HG03103 (cell line): ENCODE measurements around the gene ARHGAP31.
"Not testable (repeated sequence)": the region's sequence is repeated elsewhere in the genome, so short reads cannot be mapped to it uniquely, and the experiment has no call there.

ENCODE experiments used
- ATAC-seq: cut with Tn5 transposase; IDR thresholded peaks from one replicate; pipeline ENCODE4 v1.9.1; 2021; ENCODE audit warnings: low read depth; ENCODE audit not compliant: unreplicated experiment

ARHGAP31 gene, protein sequence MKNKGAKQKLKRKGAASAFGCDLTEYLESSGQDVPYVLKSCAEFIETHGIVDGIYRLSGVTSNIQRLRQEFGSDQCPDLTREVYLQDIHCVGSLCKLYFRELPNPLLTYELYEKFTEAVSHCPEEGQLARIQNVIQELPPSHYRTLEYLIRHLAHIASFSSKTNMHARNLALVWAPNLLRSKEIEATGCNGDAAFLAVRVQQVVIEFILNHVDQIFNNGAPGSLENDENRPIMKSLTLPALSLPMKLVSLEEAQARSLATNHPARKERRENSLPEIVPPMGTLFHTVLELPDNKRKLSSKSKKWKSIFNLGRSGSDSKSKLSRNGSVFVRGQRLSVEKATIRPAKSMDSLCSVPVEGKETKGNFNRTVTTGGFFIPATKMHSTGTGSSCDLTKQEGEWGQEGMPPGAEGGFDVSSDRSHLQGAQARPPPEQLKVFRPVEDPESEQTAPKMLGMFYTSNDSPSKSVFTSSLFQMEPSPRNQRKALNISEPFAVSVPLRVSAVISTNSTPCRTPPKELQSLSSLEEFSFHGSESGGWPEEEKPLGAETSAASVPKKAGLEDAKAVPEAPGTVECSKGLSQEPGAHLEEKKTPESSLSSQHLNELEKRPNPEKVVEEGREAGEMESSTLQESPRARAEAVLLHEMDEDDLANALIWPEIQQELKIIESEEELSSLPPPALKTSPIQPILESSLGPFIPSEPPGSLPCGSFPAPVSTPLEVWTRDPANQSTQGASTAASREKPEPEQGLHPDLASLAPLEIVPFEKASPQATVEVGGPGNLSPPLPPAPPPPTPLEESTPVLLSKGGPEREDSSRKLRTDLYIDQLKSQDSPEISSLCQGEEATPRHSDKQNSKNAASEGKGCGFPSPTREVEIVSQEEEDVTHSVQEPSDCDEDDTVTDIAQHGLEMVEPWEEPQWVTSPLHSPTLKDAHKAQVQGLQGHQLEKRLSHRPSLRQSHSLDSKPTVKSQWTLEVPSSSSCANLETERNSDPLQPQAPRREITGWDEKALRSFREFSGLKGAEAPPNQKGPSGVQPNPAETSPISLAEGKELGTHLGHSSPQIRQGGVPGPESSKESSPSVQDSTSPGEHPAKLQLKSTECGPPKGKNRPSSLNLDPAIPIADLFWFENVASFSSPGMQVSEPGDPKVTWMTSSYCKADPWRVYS (N-terminal part only)

DNA sequence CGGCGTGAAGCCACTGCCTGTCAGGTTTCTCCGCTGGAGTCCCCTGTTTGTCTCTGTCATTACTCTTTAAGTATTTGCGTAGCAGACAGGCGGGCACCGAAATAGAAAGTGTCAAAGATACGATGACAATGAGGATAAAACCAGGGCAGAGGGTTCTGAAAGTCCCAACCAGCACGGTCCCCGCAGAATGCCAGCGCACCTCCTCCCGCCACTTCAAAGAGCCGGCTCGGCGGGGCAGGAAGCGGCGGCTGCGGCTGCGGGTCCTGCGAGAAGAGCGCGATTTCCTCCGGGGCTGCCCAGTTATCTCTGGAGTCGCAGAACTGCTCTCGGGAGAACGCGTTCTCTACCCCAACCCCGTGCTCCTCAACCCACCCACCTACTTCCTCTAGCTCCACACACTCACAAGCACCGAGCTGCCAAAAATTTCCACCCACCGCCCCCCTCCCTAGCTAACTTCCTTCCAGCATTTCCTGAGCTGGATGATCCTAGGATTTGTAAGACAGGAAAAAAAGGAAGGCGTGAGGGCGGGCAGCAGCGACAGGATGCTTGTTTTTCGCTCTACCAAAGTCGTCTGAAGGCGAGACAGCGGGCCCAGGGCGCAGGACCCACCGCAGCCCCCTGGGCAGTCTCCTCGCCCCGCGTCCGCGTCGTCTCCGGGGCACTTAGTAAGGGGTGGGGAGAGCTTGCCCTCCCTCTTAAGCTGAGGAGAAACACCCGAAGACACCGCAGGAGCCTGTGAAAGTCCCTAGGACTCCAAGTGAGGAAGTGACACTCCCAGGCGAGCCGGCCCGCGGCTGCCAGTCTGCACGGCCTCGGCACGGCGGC lies at the start of gene ARHGAP31:
TSS of gene ARHGAP31 (plus strand) at position 513 of the 825 bp plus-strand sequence. CDS start 522 bp downstream, outside the sequence.
- peak; percentile 49 for ATAC-seq

DNA sequence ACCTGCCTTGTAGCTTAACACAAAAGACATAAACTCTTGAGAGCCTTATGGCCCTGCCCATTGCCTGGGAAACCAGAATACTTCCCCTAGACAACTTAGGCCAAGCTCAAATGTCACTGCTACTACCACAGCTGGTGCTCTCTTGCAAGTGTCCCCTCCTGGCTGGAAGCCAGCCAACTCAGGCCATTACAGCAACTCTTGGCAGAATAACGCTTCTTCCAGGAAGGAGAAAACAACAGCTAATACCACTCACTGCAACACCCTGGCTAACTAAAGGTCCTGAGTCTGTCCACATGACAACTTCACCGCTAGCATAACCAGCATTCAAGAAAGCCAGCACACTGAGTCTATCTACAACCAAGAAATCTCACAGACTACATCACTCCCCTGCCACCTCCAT lies 48.4 kb upstream of the ARHGAP31 start:
- ATAC-seq = no peak

DNA sequence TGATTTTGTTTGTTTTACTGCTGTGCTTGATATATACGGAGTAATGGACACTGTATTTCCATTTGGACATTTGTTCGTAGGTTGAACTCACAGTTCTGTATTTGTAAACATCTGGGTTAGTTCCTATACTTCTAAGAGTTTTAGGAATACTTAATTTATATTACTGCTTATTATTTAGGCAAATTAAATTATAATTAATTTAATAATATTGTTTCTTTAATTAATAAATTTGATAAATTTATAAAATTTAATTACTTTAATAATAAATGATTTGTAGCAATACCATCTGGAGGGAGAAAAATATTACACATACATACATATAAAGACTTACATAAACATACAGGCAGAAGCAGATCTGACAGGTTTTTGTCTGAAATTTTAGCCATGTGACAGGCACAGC lies 39.0 kb upstream of the ARHGAP31 start:
- no peak for ATAC-seq

DNA sequence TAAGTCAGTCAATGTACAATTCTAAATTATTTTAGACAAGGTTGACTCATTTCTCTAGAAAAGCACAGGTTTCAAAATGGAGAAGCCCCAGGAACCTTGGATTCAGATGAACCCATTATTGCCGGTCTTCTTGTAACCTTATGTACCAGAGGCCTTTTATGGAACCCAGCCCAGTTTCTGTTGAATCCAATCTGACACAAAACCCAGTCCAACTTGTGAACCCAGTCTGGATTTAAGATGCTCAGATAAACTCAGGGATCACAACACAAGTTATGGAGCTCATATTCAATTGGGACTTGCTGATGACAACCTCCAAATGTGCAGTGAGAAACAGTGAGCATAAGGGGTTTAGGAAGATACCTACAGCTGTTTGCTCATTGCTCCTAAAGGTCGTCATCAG lies 37.1 kb upstream of the ARHGAP31 start:
- ATAC-seq = no peak

DNA sequence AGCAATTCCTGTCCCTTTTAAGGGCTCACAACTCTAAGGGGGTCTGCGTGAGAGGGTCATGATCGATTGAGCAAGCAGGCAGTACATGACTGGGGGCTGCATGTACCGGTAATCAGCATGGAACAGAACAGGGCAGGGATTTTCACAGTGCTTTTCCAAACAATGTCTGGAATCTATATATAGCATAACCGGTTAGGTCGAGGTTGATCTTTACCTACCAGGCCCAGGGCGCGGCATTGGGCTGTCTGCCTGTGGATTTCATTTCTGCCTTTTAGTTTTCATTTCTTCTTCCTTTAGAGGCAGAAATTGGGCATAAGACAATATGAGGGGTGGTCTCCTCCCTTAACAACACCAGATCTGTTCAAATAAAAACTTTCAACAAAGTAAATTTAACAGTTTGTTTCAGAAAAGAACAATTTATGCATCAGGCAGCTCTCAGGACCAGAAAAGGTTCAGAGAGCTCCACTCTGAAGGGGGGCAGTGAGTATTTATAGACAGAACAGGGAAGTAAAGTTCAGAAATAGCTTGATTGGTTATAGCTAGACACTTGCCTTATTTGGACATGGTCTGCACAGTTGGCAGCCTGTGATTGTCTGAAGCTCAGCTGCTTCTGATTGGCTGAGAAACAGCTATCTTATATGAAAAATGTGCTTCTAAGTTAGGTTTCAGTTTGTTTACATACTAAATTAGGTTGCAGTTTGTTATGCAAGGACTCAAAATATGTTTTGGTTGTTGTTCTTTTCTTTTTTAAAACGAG lies 36.4 kb upstream of the ARHGAP31 start:
- peak; percentile 61 for ATAC-seq

DNA sequence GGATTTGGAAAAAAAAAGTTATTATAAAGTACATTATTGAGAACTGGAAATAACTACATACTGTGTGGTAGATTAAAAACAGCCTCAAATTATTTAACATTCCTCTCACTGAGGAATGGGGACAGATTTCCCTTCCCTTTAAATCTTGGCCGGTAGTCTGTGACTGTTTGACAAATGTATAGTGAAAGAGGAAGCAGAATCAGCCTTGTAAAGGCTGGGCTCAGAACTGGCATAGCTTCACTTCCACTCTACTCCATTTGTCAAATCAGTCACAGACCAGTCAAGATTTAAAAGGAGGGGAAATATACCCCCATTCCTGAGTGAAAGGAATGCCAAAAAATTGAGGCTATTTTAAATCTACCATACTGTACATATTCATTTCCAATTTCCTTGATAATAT lies 35.3 kb upstream of the ARHGAP31 start:
- peak; percentile 80 for ATAC-seq

DNA sequence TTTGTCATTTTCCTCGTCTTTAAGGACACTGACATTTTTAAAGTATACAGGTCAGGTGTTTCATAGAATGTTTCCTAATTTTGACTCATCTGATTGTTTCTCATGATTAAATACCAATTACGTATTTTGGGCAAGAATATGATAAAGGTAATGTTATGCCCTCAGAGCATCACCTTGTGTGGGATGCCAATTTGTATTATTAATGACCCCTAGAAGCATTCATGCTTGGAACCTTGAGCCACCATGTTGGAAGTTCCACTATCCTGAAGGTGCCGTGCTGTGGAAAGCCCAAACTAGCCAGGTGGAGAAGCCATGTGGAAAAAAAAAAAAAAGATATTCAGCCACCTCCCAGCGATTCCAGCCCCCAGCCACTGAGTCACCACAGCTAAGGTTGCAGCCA lies 34.4 kb upstream of the ARHGAP31 start:
- ATAC-seq = no peak

DNA sequence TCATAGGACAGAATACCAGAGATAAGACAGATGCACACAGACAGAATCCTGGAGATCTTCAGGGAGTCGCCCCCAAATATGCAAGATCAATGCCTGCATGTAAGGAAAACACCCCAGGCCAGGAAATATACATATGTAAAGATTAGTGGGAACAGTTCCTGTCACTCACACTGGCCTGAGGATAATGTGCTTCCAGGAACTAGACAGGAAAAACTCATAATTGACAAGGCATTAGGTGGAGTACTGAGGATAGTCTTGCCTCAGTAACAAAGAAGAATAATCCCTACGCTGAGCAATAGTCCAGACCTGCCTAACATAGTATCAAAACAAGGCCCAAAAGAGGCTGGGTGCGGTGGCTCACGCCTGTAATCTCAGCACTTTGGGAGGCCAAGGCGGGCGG lies 33.1 kb upstream of the ARHGAP31 start:
- ATAC-seq = no peak

DNA sequence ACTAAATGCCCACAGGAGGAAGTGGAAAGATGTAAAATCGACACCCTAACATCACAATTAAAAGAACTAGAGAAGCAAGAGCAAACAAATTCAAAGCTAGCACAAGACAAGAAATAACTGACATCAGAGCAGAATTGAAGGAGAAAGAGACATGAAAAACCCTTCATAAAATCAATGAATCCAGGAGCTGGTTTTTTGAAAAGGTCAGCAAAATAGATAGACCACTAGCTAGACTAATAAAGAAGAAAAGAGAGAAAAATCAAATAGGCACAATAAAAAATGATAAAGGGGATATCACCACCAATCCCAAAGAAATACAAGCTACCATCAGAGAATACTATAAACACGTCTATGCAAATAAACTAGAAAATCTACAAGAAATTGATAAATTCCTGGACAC lies 24.0 kb upstream of the ARHGAP31 start:
- not testable (repeated sequence) for ATAC-seq

DNA sequence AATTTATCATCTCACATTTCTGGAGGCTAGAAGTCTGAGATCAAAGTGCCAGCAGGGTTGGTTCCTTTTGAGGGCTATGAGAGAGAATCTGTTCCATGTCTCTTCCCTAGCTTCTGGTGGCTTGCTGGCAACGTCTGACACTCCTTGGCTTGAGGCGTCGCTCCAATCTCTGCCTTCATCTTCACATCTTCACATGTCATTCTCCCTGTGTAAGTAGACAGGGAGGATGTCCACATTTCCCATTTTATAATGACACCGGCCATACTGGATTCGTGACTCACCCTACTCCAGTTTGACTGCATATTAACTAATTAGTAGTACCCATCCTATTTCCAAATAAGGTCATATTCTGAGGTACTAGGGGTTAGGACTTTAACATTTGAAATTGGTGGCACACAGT lies 17.5 kb upstream of the ARHGAP31 start:
- no peak for ATAC-seq

DNA sequence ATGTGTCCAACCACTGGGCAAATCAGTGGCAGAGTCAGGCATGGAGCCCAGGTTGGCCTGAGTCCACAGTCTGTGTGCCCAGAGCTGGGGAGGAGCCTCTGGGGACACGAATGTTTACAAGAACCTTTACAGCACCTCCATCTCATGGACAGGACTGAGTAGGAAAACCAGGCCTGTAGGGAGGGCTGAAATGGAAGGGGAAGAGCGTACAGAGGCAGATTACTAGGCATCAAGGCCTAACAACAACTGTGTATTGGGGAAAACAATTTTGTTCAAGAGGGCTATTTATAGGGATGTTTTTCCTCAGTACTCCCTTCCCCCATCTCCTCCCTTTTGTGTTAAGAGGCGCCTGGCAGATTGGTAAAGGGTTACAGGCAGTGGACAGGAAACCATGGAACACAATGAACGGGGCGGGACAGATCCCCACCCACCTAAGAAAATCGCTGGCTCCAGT lies 15.1 kb upstream of the ARHGAP31 start:
- ATAC-seq = no peak

DNA sequence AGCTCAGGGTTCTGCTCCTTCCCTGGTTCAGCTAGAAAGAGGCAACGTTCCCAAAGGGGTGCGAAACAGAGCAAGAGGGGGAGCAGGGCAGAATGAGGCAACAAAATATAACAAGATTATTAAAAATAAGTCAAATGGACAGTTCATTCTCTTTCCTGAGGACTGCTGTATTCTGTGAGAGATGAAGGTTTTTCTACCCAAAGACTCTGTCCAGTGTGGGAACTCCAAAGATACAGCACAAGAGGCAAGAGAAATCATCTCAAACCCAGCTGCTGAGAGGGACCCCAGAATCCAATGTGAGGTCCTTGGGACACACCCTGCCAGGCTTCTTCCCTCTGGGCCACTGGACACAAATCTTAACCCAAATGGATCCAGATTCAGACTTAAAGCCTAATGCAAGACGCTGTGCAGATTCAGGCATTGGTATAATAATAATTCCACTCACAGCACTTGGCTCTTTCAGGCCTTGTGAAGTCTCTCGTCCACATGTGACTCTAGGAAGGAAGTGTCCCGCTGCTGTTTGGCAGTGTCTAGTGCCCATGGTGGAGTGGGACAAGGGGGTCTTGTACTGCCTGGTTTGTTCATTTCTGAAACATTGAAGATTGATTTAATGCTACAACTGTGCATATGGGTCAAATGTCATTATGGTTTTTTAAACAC lies 14.5 kb upstream of the ARHGAP31 start:
- ATAC-seq = no peak

DNA sequence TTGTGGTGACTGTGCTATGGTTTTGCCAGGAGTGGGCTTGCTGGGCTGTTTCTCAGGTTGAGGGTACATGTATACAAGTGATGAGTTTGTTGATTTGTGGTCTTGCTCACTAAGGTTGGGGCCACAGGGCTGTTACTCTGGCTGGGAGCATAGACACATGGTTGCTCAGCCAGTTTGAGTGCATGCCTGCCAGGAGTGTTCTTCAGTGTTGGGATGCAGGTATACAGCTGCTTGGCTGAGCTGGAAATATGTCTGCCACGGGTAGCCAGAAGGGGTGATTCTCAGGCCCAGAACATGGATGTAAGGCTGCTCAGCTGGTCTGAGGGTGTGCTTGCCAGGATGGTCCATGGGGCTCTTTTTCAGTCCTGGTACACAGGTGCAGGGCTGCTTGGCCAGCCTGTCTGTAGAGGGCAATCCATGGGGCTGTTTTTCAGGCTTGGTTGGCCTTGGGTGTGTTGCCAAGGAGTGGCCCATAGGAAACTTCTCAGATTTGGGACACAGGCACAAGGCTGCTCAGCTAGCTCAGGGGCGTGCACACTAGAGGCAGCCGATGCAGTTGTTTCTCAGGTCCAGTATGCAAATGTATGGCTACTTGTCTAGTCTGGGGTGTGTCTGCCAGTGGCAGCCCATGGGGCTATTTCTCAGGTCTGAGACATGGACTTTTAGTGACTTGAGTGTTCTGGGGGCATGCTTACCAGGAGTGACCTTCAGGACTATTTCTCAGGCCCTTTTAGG lies 5.3 kb upstream of the ARHGAP31 start:
- ATAC-seq = no peak

DNA sequence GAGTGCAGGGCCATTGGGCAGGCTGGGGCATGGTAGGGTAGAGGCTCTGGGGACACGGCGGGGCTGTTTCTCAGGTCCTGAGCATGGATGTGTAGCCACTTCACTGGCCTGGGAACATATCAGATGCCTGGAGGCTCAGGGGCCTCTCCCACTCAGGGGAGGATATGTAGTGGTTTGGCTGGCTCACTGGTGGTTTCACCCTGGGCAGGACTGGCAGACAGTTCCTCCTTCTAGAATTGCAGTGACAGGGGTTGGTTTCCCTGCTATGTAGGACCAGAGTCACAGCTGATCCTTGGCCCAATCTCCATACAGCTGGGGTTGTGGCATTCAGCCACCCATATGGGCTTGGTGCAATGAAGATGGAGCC lies 4.8 kb upstream of the ARHGAP31 start:
- ATAC-seq = no peak

DNA sequence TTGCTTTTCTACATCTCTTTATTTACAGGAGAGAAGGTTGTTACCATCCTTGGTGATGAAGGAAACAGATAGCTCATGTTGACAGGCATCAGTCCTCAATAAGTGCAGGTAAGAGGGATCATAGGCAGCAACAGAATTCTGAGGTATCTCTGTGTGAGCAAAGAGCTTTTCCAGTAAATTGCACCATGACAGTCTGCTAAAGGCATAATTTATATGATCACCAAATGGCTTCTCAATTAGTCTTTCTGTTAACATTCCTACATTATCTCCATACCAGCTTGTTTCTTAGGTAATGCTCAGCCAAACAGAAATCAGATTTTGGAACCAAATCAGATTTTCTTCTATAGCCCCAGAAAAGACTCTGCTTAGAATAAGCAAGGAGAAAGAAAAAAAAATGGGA lies 3.6 kb upstream of the ARHGAP31 start:
- ATAC-seq = no peak

DNA sequence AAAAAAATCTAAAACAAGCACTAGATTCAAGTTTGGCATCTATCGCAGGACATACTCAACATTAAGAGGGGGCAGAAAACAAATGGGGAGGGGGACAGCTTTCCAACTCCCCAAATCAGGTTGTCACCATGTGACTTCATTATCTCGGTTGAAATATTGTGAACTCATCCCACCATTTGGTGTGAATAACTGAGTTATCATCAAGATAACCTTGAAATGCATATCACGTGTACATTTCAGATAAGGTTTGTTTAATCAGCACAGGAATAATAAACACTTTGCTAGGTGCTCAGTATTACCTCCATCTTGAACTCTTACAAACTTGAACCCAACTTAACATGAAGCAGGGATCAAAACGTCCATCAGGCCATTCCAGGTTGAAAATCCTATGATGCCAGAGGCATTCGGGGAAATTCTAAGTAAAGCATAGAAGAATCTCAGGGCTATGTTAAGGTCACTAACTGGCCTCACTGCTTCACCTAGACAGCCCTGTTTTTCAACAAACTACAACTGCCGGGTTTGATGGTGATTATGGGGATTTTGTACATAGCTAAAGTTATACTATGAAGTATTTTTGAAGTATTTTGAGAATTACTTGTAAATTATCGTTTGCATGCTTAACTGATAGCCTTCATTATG lies 3.0 kb upstream of the ARHGAP31 start:
- no peak for ATAC-seq

DNA sequence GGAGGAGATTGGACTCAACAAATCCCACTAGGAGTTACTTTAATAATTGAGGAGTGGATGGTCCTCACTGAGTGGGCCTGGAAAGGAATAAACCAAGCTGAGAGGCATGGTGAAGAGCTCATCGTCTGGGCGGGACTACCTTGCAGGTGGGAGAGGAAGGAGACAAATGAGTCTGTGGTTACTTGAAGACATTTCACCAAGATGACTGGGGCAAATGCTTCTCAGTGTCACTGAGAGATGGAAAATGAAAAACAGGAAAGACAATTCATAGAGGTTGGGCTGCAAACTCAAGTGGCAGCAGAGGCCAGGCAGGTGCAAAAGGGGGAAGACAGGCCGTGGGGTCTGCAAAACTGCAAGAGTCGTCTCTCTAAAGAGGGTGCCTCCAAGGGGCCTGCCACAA lies 1.5 kb upstream of the ARHGAP31 start:
- ATAC-seq = no peak
